ENCODE results near the gene SCRT2.
A peak's percentile ranks its signal among the peaks of the same experiment; 100 is the strongest.

Gene SCRT2

GRCh38 chr20:655726-656624 lies 19.6 kb downstream of the SCRT2 start:
- H3K79me1 ChIP-seq (replicated peaks; ENCODE audit: low read length, poor library complexity, severe bottlenecking), result peaks cover 8% of the 10 kb centered on the region
- H3K18ac ChIP-seq (ENCODE audit: low read depth in 1 of 2, low read length in 2 of 2), result no peak overlapping the region
- no peak overlapping the region for H2AK5ac ChIP-seq (ENCODE audit: low read length, severe bottlenecking)
- no peak overlapping the region for H3K4me3 ChIP-seq (ENCODE audit: insufficient read depth in 1 of 2, low read depth in 1 of 2, low read length in 2 of 2)
- no peaks in the 10 kb centered on the region for H3K9me3 ChIP-seq (ENCODE audit: control insufficient read depth, low read length)
- DNase-seq, result no peak
- H3K4ac ChIP-seq (ENCODE audit: low read depth in 1 of 2, low read length in 2 of 2), result no peak overlapping the region
- WGBS, result 87% methylated on average over 11 of the region's 11 CpGs
- no peak overlapping the region for H3K9ac ChIP-seq (ENCODE audit: low read length)
- H2BK5ac ChIP-seq (ENCODE audit: low read depth, low read length, poor library complexity, severe bottlenecking), result no peak overlapping the region
- peaks cover 0 to under 1% of the 10 kb centered on the region in 2 experiments for H3K36me3 ChIP-seq (ENCODE audit: control insufficient read depth in 1 of 2, insufficient read depth in 2 of 2, low read depth in 1 of 2, low read length in 2 of 2)
- H2AFZ ChIP-seq (ENCODE audit: low read depth, low read length), result no peak overlapping the region
- peaks cover 42 to 45% of the 10 kb centered on the region in 2 experiments for H3K27me3 ChIP-seq (ENCODE audit: control insufficient read depth in 1 of 2, insufficient read depth in 1 of 2, low read length in 2 of 2)
- H3K4me2 ChIP-seq (ENCODE audit: low read length, poor library complexity, severe bottlenecking), result no peak overlapping the region
- H3K23ac ChIP-seq (ENCODE audit: low read length in 2 of 2), result no peak overlapping the region
- H4K8ac ChIP-seq (ENCODE audit: low read length), result no peak overlapping the region
- H2BK12ac ChIP-seq (ENCODE audit: low read length in 2 of 2), result no peak overlapping the region
- H3K27ac ChIP-seq (ENCODE audit: low read length, poor library complexity, severe bottlenecking), result no peak overlapping the region
- no peak overlapping the region for H3K14ac ChIP-seq (ENCODE audit: low read length in 2 of 2)
- H4K91ac ChIP-seq (ENCODE audit: low read length), result no peak overlapping the region
- H3K4me1 ChIP-seq (ENCODE audit: control insufficient read depth, insufficient read depth, low read depth, low read length), result peaks cover 18% of the 10 kb centered on the region
- no peak overlapping the region for H2BK15ac ChIP-seq (ENCODE audit: low read depth, poor library complexity, severe bottlenecking)
- H2BK120ac ChIP-seq (ENCODE audit: low read depth, low read length), result no peak overlapping the region

DNA sequence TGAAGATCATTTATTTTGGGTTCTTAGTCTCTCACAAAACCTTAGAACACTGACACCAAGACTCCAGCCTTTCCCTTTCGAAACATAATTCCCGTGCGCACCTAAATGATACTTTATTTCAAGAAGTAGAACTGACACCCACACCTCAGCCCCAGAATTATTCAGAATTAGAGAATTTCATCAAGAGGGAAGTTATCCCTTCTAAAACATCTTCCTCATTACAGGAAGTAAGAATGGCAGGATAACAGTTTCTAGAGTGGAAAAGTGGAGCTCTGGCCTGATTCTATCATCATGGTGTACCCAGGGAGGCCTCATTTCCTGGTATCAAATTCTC lies 21.2 kb downstream of the SCRT2 start:
- Histone ChIP-seq H3K4me3 (ENCODE audit: insufficient read depth in 1 of 2, low read depth in 1 of 2, low read length in 2 of 2) (no peak overlapping the region), H2AFZ (ENCODE audit: low read depth, low read length) (no peak overlapping the region), H2BK5ac (ENCODE audit: low read depth, low read length, poor library complexity, severe bottlenecking) (no peak overlapping the region), H2BK15ac (ENCODE audit: low read depth, poor library complexity, severe bottlenecking) (no peak overlapping the region), H3K4ac (ENCODE audit: low read depth in 1 of 2, low read length in 2 of 2) (no peak overlapping the region), H2BK120ac (ENCODE audit: low read depth, low read length) (no peak overlapping the region), H3K36me3 (ENCODE audit: control insufficient read depth in 1 of 2, insufficient read depth in 2 of 2, low read depth in 1 of 2, low read length in 2 of 2) (peaks cover 11 to 16% of the 10 kb centered on the region in 2 experiments), H3K9ac (ENCODE audit: low read length) (no peak overlapping the region), H3K14ac (ENCODE audit: low read length in 2 of 2) (no peak overlapping the region), H3K9me3 (ENCODE audit: control insufficient read depth, low read length) (no peaks in the 10 kb centered on the region), H3K18ac (ENCODE audit: low read depth in 1 of 2, low read length in 2 of 2) (no peak overlapping the region), H3K79me1 (replicated peaks; ENCODE audit: low read length, poor library complexity, severe bottlenecking) (peaks cover 16% of the 10 kb centered on the region), H3K27ac (ENCODE audit: low read length, poor library complexity, severe bottlenecking) (no peak overlapping the region), H3K27me3 (ENCODE audit: control insufficient read depth in 1 of 2, insufficient read depth in 1 of 2, low read length in 2 of 2) (peaks cover 35 to 36% of the 10 kb centered on the region in 2 experiments), H3K4me2 (ENCODE audit: low read length, poor library complexity, severe bottlenecking) (no peak overlapping the region), H2AK5ac (ENCODE audit: low read length, severe bottlenecking) (no peak overlapping the region), H3K4me1 (ENCODE audit: control insufficient read depth, insufficient read depth, low read depth, low read length) (peaks cover 16% of the 10 kb centered on the region), H3K23ac (ENCODE audit: low read length in 2 of 2) (no peak overlapping the region), H4K91ac (ENCODE audit: low read length) (no peak overlapping the region), H2BK12ac (ENCODE audit: low read length in 2 of 2) (no peak overlapping the region), H4K8ac (ENCODE audit: low read length) (no peak overlapping the region)
- WGBS, result 100% methylated on average over 3 of the region's 3 CpGs
- no peak for DNase-seq

GRCh38 chr20:653590-654416 lies 21.8 kb downstream of the SCRT2 start:
- Histone ChIP-seq H3K23ac (ENCODE audit: low read length in 2 of 2) (no peak overlapping the region), H3K36me3 (ENCODE audit: control insufficient read depth in 1 of 2, insufficient read depth in 2 of 2, low read depth in 1 of 2, low read length in 2 of 2) (peaks cover 11 to 20% of the 10 kb centered on the region in 2 experiments), H3K14ac (ENCODE audit: low read length in 2 of 2) (peak overlapping the region in 1 of 2 experiments; percentile 85), H2AFZ (ENCODE audit: low read depth, low read length) (peak overlapping the region; percentile 36), H3K9me3 (ENCODE audit: control insufficient read depth, low read length) (no peaks in the 10 kb centered on the region), H2BK15ac (ENCODE audit: low read depth, poor library complexity, severe bottlenecking) (peak overlapping the region; percentile 44), H4K91ac (ENCODE audit: low read length) (peak overlapping the region; percentile 69), H3K27ac (ENCODE audit: low read length, poor library complexity, severe bottlenecking) (peak overlapping the region; percentile 27), H3K18ac (ENCODE audit: low read depth in 1 of 2, low read length in 2 of 2) (peak overlapping the region; percentile 58 to 67), H2BK120ac (ENCODE audit: low read depth, low read length) (no peak overlapping the region), H3K4ac (ENCODE audit: low read depth in 1 of 2, low read length in 2 of 2) (peak overlapping the region in 1 of 2 experiments; percentile 19), H2AK5ac (ENCODE audit: low read length, severe bottlenecking) (peak overlapping the region; percentile 68), H2BK12ac (ENCODE audit: low read length in 2 of 2) (peak overlapping the region in 1 of 2 experiments; percentile 12), H3K4me3 (ENCODE audit: insufficient read depth in 1 of 2, low read depth in 1 of 2, low read length in 2 of 2) (peak overlapping the region; percentile 79 to 99), H3K4me2 (ENCODE audit: low read length, poor library complexity, severe bottlenecking) (peak overlapping the region; percentile 70), H3K79me1 (replicated peaks; ENCODE audit: low read length, poor library complexity, severe bottlenecking) (peaks cover 19% of the 10 kb centered on the region), H3K9ac (ENCODE audit: low read length) (peak overlapping the region; percentile 91), H2BK5ac (ENCODE audit: low read depth, low read length, poor library complexity, severe bottlenecking) (no peak overlapping the region), H4K8ac (ENCODE audit: low read length) (peak overlapping the region; percentile 82), H3K27me3 (ENCODE audit: control insufficient read depth in 1 of 2, insufficient read depth in 1 of 2, low read length in 2 of 2) (peaks cover 29 to 30% of the 10 kb centered on the region in 2 experiments), H3K4me1 (ENCODE audit: control insufficient read depth, insufficient read depth, low read depth, low read length) (peaks cover 16% of the 10 kb centered on the region)
- WGBS, result 45% methylated on average over 26 of the region's 31 CpGs
- no peak for DNase-seq

All from mesenchymal stem cell (in vitro differentiated cells and primary cell).